RWPE2 (cell line): ENCODE measurements around the gene GCSAML.

Experiments
- ATAC-seq: fragments of 200-7000 bp; cut with Tn5 transposase; 3 replicates; pipeline ENCODE4 v1.9.1; 2021; ENCODE audit warnings: low read depth
- DNase-seq: peaks from one replicate; pipeline ENCODE4 v3.0.0-alpha.2; 2020; ENCODE audit warnings: low spot score
- H3K27ac ChIP-seq: fragments of 450-650 bp; 2 replicates; pipeline ENCODE4 v1.5.1; 2017; ENCODE audit warnings: mild to moderate bottlenecking; ENCODE audit not compliant: poor library complexity, severe bottlenecking
- H3K27me3 ChIP-seq: fragments of 250-450 bp; sonication (Bioruptor Pico); 2 replicates; pipeline ENCODE4 v1.5.1; 2021; ENCODE audit warnings: mild to moderate bottlenecking, moderate library complexity; ENCODE audit not compliant: insufficient read depth, poor library complexity, severe bottlenecking
- H3K36me3 ChIP-seq: fragments of 250-450 bp; sonication (Bioruptor Pico); 2 replicates; pipeline ENCODE4 v1.5.1; 2020; ENCODE audit warnings: low read depth, mild to moderate bottlenecking, moderate library complexity
- H3K4me1 ChIP-seq: fragments of 250-450 bp; sonication (Bioruptor Pico); 2 replicates; pipeline ENCODE4 v1.5.1; 2021; ENCODE audit warnings: mild to moderate bottlenecking, moderate library complexity; ENCODE audit not compliant: insufficient read depth, poor library complexity, severe bottlenecking
- H3K4me3 ChIP-seq: fragments of 250-450 bp; sonication (Bioruptor Pico); 2 replicates; pipeline ENCODE4 v1.5.1; 2021; ENCODE audit warnings: mild to moderate bottlenecking, moderate library complexity; ENCODE audit not compliant: severe bottlenecking
- H3K9me3 ChIP-seq: fragments of 250-450 bp; sonication (Bioruptor Pico); 2 replicates; pipeline ENCODE4 v1.5.1; 2021; ENCODE audit warnings: mild to moderate bottlenecking, moderate library complexity; ENCODE audit not compliant: severe bottlenecking
- TF ChIP-seq, protein P1 (sequence below): fragments of 450-650 bp; IDR thresholded peaks from one replicate; pipeline ENCODE4 v1.5.1; 2017; ENCODE audit warnings: mild to moderate bottlenecking, moderate library complexity; ENCODE audit not compliant: poor library complexity, severe bottlenecking

The GCSAML gene

DNA sequence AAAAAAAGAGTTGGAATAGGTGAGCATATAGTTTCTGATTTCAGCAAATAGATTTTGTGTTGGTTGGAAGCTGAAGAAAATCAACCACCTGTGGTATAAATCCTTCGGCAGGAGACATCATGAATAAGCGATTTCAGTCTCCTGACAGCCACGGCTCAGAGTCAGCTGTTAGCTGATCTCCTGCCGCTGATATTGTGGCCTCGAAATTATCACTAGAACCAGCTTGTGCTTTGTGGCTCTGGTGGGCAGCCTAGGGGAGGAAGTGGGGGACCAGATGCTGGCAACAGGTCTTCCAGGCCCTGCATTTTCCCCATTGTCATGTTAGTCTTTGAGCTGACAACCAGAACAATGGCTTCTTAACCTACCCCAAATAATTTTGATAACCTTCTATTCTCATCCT is 842 bp upstream of the GCSAML start:
- H3K9me3 ChIP-seq, result no peaks in the 10 kb centered on the region
- no peak overlapping the region for H3K27ac ChIP-seq
- no peaks in the 10 kb centered on the region for H3K27me3 ChIP-seq
- H3K4me3 ChIP-seq, result no peak overlapping the region
- ATAC-seq, result no peak
- no peaks in the 10 kb centered on the region for H3K36me3 ChIP-seq
- no peak for DNase-seq
- H3K4me1 ChIP-seq, result no peaks in the 10 kb centered on the region
- TF ChIP-seq, protein P1, sequence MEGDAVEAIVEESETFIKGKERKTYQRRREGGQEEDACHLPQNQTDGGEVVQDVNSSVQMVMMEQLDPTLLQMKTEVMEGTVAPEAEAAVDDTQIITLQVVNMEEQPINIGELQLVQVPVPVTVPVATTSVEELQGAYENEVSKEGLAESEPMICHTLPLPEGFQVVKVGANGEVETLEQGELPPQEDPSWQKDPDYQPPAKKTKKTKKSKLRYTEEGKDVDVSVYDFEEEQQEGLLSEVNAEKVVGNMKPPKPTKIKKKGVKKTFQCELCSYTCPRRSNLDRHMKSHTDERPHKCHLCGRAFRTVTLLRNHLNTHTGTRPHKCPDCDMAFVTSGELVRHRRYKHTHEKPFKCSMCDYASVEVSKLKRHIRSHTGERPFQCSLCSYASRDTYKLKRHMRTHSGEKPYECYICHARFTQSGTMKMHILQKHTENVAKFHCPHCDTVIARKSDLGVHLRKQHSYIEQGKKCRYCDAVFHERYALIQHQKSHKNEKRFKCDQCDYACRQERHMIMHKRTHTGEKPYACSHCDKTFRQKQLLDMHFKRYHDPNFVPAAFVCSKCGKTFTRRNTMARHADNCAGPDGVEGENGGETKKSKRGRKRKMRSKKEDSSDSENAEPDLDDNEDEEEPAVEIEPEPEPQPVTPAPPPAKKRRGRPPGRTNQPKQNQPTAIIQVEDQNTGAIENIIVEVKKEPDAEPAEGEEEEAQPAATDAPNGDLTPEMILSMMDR, result no peak

DNA sequence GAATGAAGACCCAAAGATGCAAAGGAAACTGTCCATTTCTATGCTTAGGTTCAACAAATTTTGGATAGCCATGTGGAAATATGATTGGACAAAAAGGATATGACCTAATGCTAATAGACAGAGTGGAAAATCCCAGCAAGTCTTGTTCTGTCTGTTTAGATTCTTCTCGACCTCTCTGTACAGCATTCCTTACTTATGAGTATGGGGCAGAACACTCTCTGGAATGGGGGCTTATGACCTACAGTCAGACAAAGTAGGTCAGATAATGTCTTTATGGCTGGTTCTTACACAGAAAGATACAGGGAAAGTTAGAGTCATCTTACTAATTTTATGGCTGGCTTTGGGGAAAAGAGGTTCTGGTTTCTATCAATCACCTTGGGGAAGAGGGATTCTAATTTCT is 2.8 kb downstream of the GCSAML start:
- DNase-seq (no peak), ATAC-seq (no peak)
- H3K36me3 ChIP-seq, result no peaks in the 10 kb centered on the region
- no peak overlapping the region for H3K27ac ChIP-seq
- H3K4me3 ChIP-seq, result no peak overlapping the region
- H3K27me3 ChIP-seq, result no peaks in the 10 kb centered on the region
- H3K4me1 ChIP-seq, result no peaks in the 10 kb centered on the region
- H3K9me3 ChIP-seq, result no peaks in the 10 kb centered on the region
- TF ChIP-seq, protein P1, result no peak

DNA sequence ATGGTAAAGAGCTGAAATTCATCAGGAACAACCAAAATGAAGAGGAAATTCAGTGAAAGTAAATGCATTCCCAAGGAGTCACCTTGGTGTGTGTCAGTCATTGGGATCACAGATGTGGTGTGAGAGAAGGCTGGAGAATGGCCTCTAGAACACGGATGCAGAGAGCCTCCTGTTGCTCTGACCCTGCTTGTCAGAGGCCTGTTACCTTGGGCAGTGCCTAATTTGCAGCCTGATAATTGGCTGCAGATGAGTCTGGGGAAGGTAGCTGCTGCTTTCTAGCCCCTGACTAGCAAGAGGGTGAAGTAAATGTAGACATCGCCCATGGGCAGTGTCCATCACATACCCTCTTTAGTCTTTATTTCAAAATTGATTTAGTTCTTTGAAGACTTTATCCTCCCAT is 3.3 kb downstream of the GCSAML start:
- H3K36me3 ChIP-seq, result no peaks in the 10 kb centered on the region
- no peak for DNase-seq
- H3K27ac ChIP-seq, result no peak overlapping the region
- H3K4me1 ChIP-seq, result no peaks in the 10 kb centered on the region
- H3K27me3 ChIP-seq, result no peaks in the 10 kb centered on the region
- no peaks in the 10 kb centered on the region for H3K9me3 ChIP-seq
- H3K4me3 ChIP-seq, result no peak overlapping the region
- no peak for ATAC-seq
- TF ChIP-seq, protein P1, result no peak

DNA sequence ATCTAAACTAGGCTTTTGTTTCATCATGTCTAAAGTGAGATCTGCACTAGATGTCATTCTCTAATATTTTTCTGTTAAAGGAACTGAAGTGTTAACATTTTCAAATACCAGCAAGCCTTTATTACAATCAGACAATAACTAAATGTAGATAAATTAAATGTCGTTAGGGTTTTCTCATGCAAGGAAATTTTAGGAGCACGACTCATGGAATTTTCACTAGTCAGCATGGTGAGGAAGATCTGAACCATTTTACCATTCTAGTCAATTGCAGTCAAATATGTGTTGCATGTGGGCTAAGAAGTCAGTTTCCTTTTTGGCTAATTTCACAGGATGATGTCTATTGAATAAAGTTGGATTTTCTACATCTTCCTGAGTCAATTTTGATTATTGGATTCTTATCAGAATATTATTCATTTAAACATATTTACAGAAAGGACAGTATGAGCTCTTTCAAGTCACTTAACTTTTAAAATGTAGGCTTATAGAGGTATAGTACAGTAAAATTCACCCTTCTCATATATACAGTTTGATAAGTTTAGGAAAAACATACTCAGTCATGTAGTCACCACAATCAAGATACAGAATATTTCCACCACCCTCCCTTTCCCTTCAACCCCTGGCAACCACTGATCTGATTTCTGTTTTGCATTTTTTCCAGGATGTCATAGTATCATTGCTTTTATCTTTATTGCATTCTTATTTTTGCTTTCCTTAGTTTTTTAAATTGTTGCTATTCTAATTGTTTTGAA is 9.2 kb downstream of the GCSAML start:
- DNase-seq (no peak), ATAC-seq (no peak)
- Histone ChIP-seq H3K9me3 (no peaks in the 10 kb centered on the region), H3K4me1 (no peaks in the 10 kb centered on the region), H3K27ac (no peak overlapping the region), H3K27me3 (no peaks in the 10 kb centered on the region), H3K4me3 (no peak overlapping the region), H3K36me3 (no peaks in the 10 kb centered on the region)
- TF ChIP-seq, protein P1, result no peak

DNA sequence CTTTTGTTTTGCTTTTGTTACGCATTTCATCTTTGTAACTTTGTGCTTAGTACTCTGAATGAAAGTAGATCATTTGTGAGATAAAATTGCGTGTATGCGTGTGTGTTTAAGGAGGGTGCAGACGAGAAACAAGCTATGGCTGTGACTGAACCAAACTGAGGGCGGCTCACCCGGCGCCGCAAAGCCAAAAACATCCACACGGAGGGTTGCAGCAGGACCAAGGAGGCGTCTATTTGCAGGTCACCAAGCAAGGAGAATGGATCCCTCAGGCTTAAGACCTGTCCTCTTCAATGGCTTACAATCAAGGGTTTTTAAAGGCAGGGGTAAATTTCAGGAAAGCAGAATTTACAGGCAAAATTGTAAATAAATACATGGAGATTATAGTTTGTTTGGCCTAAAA is 12.8 kb downstream of the GCSAML start:
- Histone ChIP-seq H3K4me3 (no peak overlapping the region), H3K36me3 (no peaks in the 10 kb centered on the region), H3K4me1 (no peaks in the 10 kb centered on the region), H3K9me3 (no peaks in the 10 kb centered on the region), H3K27ac (no peak overlapping the region), H3K27me3 (no peaks in the 10 kb centered on the region)
- no peak for DNase-seq
- TF ChIP-seq, protein P1, result no peak
- ATAC-seq, result no peak
